H1 (cell line): ENCODE measurements around the gene UBAP1. TPM values are rescaled to one million over a fixed set of nuclear protein-coding genes. Genes with fewer than 3 reads are reported as not detected.

Experiments used
- CTCF ChIA-PET: fragments of 300-600 bp; sonication (Branson Sonifier 250); formaldehyde crosslinking; loops from one replicate; lab custom pipeline; 2021; ENCODE audit not compliant: partially characterized antibody; lab: Charles Lee
- POLR2A ChIA-PET: fragments of 300-600 bp; sonication (Branson Sonifier 250); formaldehyde crosslinking; loops from one replicate; lab custom pipeline; 2021; ENCODE audit warnings: inconsistent platforms; ENCODE audit not compliant: partially characterized antibody; lab: Charles Lee
- DNase-seq, 2 experiments: peaks; one replicate each; pipeline versions ENCODE4 v3.0.0 to v3.0.0-alpha.2; 2010 to 2022; ENCODE audit warnings: low spot score in 2 of 2, low read depth in 1 of 2, mixed read lengths in 1 of 2
- FAIRE-seq: peaks from 2 replicates; lab custom pipeline; 2011; peaks lifted over from hg19 to GRCh38; lab: Jason Lieb, UNC
- H2AFZ ChIP-seq: 2 replicates; pipeline ENCODE4 v1.8.1; 2012; ENCODE audit warnings: low read length, inconsistent platforms
- H2AK5ac ChIP-seq: 2 replicates; pipeline ENCODE4 v1.6.1; 2013; ENCODE audit warnings: low read depth, low read length
- H2BK120ac ChIP-seq: replicated peaks from 2 replicates; pipeline ENCODE3; 2013; ENCODE audit warnings: low read depth, low read length, inconsistent platforms
- H2BK12ac ChIP-seq: 2 replicates; pipeline ENCODE4 v1.6.1; 2013; ENCODE audit warnings: low read depth, low read length
- H2BK15ac ChIP-seq: 2 replicates; pipeline ENCODE4 v1.6.1; 2013; ENCODE audit warnings: low read length
- H2BK20ac ChIP-seq: 2 replicates; pipeline ENCODE4 v1.6.1; 2013; ENCODE audit warnings: low read length
- H2BK5ac ChIP-seq: 2 replicates; pipeline ENCODE4 v1.6.1; 2013; ENCODE audit warnings: low read depth, low read length
- H3K14ac ChIP-seq: 2 replicates; pipeline ENCODE4 v1.6.1; 2013; ENCODE audit warnings: inconsistent platforms; ENCODE audit not compliant: insufficient read length
- H3K18ac ChIP-seq: 2 replicates; pipeline ENCODE4 v1.6.1; 2013; ENCODE audit warnings: low read length; ENCODE audit errors: extremely low read depth
- H3K23ac ChIP-seq: 2 replicates; pipeline ENCODE4 v1.6.1; 2013; ENCODE audit warnings: inconsistent platforms; ENCODE audit not compliant: insufficient read length
- H3K23me2 ChIP-seq: 2 replicates; pipeline ENCODE4 v1.6.1; 2013; ENCODE audit warnings: low read depth, low read length
- H3K27ac ChIP-seq: 2 replicates; pipeline ENCODE4 v1.6.1; 2011; ENCODE audit warnings: low read depth, low read length, inconsistent platforms
- H3K27me3 ChIP-seq, 4 experiments: replicated peaks in 1 of 4; 1 replicate in 1 of 4; 2 replicates in 3 of 4; pipeline versions ENCODE4 v1.6.1 to v1.8.1; 2011 to 2013; ENCODE audit warnings: low read length in 3 of 4, mild to moderate bottlenecking in 3 of 4, inconsistent platforms in 2 of 4, mixed read lengths in 2 of 4, moderate library complexity in 1 of 4; ENCODE audit not compliant: control insufficient read depth in 3 of 4, insufficient read depth in 3 of 4; ENCODE audit errors: extremely low read depth in 1 of 4
- H3K36me3 ChIP-seq, 4 experiments: 2 replicates each; pipeline versions ENCODE4 v1.6.1 to v1.8.1; 2011 to 2013; ENCODE audit warnings: mild to moderate bottlenecking in 4 of 4, low read length in 3 of 4, moderate library complexity in 2 of 4, control low read depth in 1 of 4, inconsistent platforms in 1 of 4; ENCODE audit not compliant: insufficient read depth in 4 of 4, control insufficient read depth in 2 of 4
- H3K4ac ChIP-seq: replicated peaks from 2 replicates; pipeline ENCODE3; 2013; ENCODE audit warnings: low read length, low read depth, mixed read lengths, inconsistent platforms; ENCODE audit not compliant: insufficient read length
- H3K4me1 ChIP-seq, 4 experiments: replicated peaks in 1 of 4; 1 replicate in 1 of 4; 2 replicates in 3 of 4; pipeline versions ENCODE4 v1.6.1 to v1.8.1; 2011 to 2013; ENCODE audit warnings: low read length in 3 of 4, inconsistent platforms in 2 of 4, mixed read lengths in 1 of 4; ENCODE audit not compliant: insufficient read depth in 4 of 4, control insufficient read depth in 3 of 4
- H3K4me2 ChIP-seq, 2 experiments: 2 replicates each; pipeline versions ENCODE4 v1.6.1 to v1.8.1; 2011 to 2013; ENCODE audit warnings: low read depth in 2 of 2, low read length in 2 of 2, control low read depth in 1 of 2, inconsistent platforms in 1 of 2, mild to moderate bottlenecking in 1 of 2; ENCODE audit not compliant: insufficient read depth in 1 of 2
- H3K4me3 ChIP-seq, 4 experiments: fragments of 200-600, 300-600 bp in 1 of 4; sonication (generic), shearing (Covaris generic), sonication (Bioruptor Twin) in 1 of 4; 2 replicates each; pipeline versions ENCODE4 v1.5.1 to v1.8.1; 2011 to 2016; ENCODE audit warnings: low read length in 4 of 4, low read depth in 3 of 4, control low read depth in 2 of 4, inconsistent platforms in 2 of 4, mild to moderate bottlenecking in 2 of 4, mixed read lengths in 1 of 4, moderate library complexity in 1 of 4; ENCODE audit not compliant: insufficient read depth in 2 of 4; ENCODE audit errors: extremely low read depth in 1 of 4
- H3K56ac ChIP-seq: replicated peaks from 2 replicates; pipeline ENCODE3; 2013; ENCODE audit warnings: low read depth, mild to moderate bottlenecking, mixed read lengths, low read length, inconsistent platforms; ENCODE audit not compliant: insufficient read length
- H3K79me1 ChIP-seq: 2 replicates; pipeline ENCODE4 v1.6.1; 2013; ENCODE audit warnings: low read depth, low read length, control low read depth
- H3K79me2 ChIP-seq, 2 experiments: 2 replicates each; pipeline versions ENCODE4 v1.6.1 to v1.8.1; 2012 to 2013; ENCODE audit warnings: low read length in 2 of 2, mild to moderate bottlenecking in 2 of 2, inconsistent platforms in 1 of 2; ENCODE audit not compliant: insufficient read depth in 2 of 2, control insufficient read depth in 1 of 2
- H3K9ac ChIP-seq, 4 experiments: replicated peaks in 1 of 4; 1 replicate in 1 of 4; 2 replicates in 3 of 4; pipeline versions ENCODE4 v1.6.1 to v1.8.1; 2011 to 2013; ENCODE audit warnings: low read depth in 3 of 4, low read length in 3 of 4, control low read depth in 2 of 4, mild to moderate bottlenecking in 2 of 4, moderate library complexity in 2 of 4, inconsistent platforms in 1 of 4; ENCODE audit errors: extremely low read depth in 1 of 4
- H3K9me3 ChIP-seq, 2 experiments: 2 replicates each; pipeline versions ENCODE4 v1.6.1 to v1.8.1; 2012 to 2013; ENCODE audit warnings: mild to moderate bottlenecking in 2 of 2, moderate library complexity in 2 of 2, control low read depth in 1 of 2, inconsistent platforms in 1 of 2, low read depth in 1 of 2, low read length in 1 of 2, mixed read lengths in 1 of 2; ENCODE audit not compliant: insufficient read depth in 2 of 2
- H4K20me1 ChIP-seq, 2 experiments: replicated peaks in 1 of 2; 2 replicates each; pipeline versions ENCODE3 to v1.8.1; 2011 to 2013; ENCODE audit warnings: inconsistent platforms in 2 of 2, low read length in 2 of 2, mild to moderate bottlenecking in 1 of 2; ENCODE audit not compliant: insufficient read depth in 2 of 2, control insufficient read depth in 1 of 2
- H4K5ac ChIP-seq: 2 replicates; pipeline ENCODE4 v1.6.1; 2013; ENCODE audit warnings: low read length, low read depth, mixed read lengths, inconsistent platforms; ENCODE audit not compliant: insufficient read length
- H4K8ac ChIP-seq: 2 replicates; pipeline ENCODE4 v1.8.0; 2013; ENCODE audit warnings: mild to moderate bottlenecking, moderate library complexity, low read length, inconsistent platforms; ENCODE audit not compliant: insufficient read depth; ENCODE audit errors: extremely low read depth
- H4K91ac ChIP-seq: replicated peaks from 2 replicates; pipeline ENCODE3; 2013; ENCODE audit warnings: low read length, mixed read lengths, inconsistent platforms; ENCODE audit not compliant: insufficient read length
- ASH2L ChIP-seq: fragments of 200-600, 300-600 bp; sonication (generic); IDR thresholded peaks from one replicate; pipeline ENCODE4 v1.7.1; 2017; ENCODE audit warnings: low read length
- ATF2 ChIP-seq: IDR thresholded peaks from 2 replicates; pipeline ENCODE4 v1.6.1; 2012; ENCODE audit warnings: low read length, inconsistent platforms
- ATF3 ChIP-seq: IDR thresholded peaks from 2 replicates; pipeline ENCODE4 v1.6.1; 2011; ENCODE audit warnings: low read depth, mild to moderate bottlenecking, low read length; ENCODE audit not compliant: insufficient read depth
- CBX8 ChIP-seq: fragments of 300-800, 300-1000 bp; sonication (generic); IDR thresholded peaks from 2 replicates; pipeline ENCODE4 v1.7.1; 2016; ENCODE audit warnings: low read depth, low read length, borderline replicate concordance
- EGR1 ChIP-seq: IDR thresholded peaks from 2 replicates; pipeline ENCODE4 v1.6.1; 2011; ENCODE audit warnings: low read depth, low read length, borderline replicate concordance
- POLR2A ChIP-seq, 2 experiments: IDR thresholded peaks; 1 replicate in 1 of 2; 2 replicates in 1 of 2; pipeline ENCODE4 v1.6.1; 2011; ENCODE audit warnings: low read depth in 2 of 2, low read length in 2 of 2, mild to moderate bottlenecking in 2 of 2; ENCODE audit errors: control extremely low read depth in 1 of 2
- RBBP5 ChIP-seq: IDR thresholded peaks from 2 replicates; pipeline ENCODE4 v1.7.1; 2012; ENCODE audit warnings: low read depth, mild to moderate bottlenecking, inconsistent platforms, low read length, moderate library complexity, borderline replicate concordance
- SAP30 ChIP-seq: fragments of 300-600 bp; sonication (generic); IDR thresholded peaks from 2 replicates; pipeline ENCODE4 v1.7.1; 2012; ENCODE audit warnings: low read length, moderate library complexity, mild to moderate bottlenecking, inconsistent platforms; ENCODE audit not compliant: insufficient read depth, insufficient replicate concordance
- SIX5 ChIP-seq: IDR thresholded peaks from 2 replicates; pipeline ENCODE4 v1.6.1; 2011; ENCODE audit warnings: mild to moderate bottlenecking, low read depth, low read length
- SP2 ChIP-seq: IDR thresholded peaks from 2 replicates; pipeline ENCODE4 v1.6.1; 2012; ENCODE audit warnings: mild to moderate bottlenecking, low read length, inconsistent platforms
- SUZ12 ChIP-seq: fragments of 200-600 bp; sonication (generic); IDR thresholded peaks from 2 replicates; pipeline ENCODE4 v1.6.1; 2012; ENCODE audit warnings: mild to moderate bottlenecking, inconsistent platforms, low read length, moderate library complexity, mixed read lengths
- TCF12 ChIP-seq: IDR thresholded peaks from 2 replicates; pipeline ENCODE4 v1.6.1; 2011; ENCODE audit warnings: low read depth, mild to moderate bottlenecking, low read length
- WGBS, 2 experiments: shearing (Covaris generic) in 1 of 2; methylation state at CpG; one replicate each; pipeline versions ENCODE4 v1.1.6 to v1.1.7; 2013 to 2015; ENCODE audit warnings: low lambda C conversion rate in 2 of 2, mixed read lengths in 2 of 2, inconsistent platforms in 1 of 2, low coverage in 1 of 2, missing lambda C conversion rate in 1 of 2; ENCODE audit not compliant: insufficient replicate concordance in 2 of 2, insufficient coverage in 1 of 2, insufficient read length in 1 of 2; ENCODE audit errors: extremely low coverage in 1 of 2, missing lambda C conversion rate in 1 of 2; 5-methylcytosine and 5-hydroxymethylcytosine counted together
- polyA plus RNA-seq, 7 experiments: library from polyadenylated mRNA; depleted of rRNA in 3 of 7; stranded (reverse) in 5 of 7; unstranded in 2 of 7; fragments of >200 nt in 5 of 7; fragments of 200-250 nt in 2 of 7; gene quantifications; 1 replicate in 5 of 7; 2 replicates in 1 of 7; 4 replicates in 1 of 7; pipeline versions ENCODE4 v1.2.1 to v1.2.3, GENCODE V29; 2011 to 2013; ENCODE audit warnings: missing spikeins in 2 of 7, mixed read lengths in 2 of 7
- total RNA-seq: library from RNA; stranded (reverse); fragmentation: NEBNext Ultra II Directional; extraction: Animal tissue kit (Norgen Biotek cat#: 25700); gene quantifications from 2 replicates; pipeline ENCODE4 v1.2.1, GENCODE V29; 2021

UBAP1 gene
- total and polyA plus RNA-seq, 2 of the 8 experiments (the other 6 are each of a cell fraction or from before 2014, with no cell fraction given): 31.3 to 31.4 TPM

DNA sequence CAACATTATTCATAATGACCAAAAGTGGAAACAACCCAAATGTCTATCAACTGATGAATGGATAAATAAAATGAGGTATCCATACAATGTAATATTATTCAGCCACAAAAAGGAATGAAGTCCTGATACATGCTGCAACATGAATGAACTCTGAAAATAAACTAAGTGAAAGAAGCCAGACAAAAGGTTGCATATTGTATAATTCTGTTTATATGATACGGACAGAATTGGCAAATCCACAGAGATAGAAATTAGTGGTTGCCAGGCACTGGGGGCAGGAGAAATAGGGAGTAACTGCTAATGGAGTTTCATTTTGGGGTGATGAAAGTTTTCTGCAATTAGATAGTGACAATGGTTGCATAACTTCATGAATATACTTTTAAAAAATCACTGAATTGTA lies 103.3 kb downstream of the UBAP1 start:
- H4K20me1 ChIP-seq: no peaks in the 10 kb centered on the region
- no peak overlapping the region for H2BK15ac ChIP-seq
- no peak overlapping the region for H4K5ac ChIP-seq
- no peak overlapping the region for H3K27ac ChIP-seq
- no peak overlapping the region for H2BK120ac ChIP-seq
- H3K23me2 ChIP-seq: no peaks in the 10 kb centered on the region
- H3K9ac ChIP-seq: no peak overlapping the region
- no peak overlapping the region for H3K56ac ChIP-seq
- H3K4me2 ChIP-seq: no peak overlapping the region
- no peak overlapping the region for H3K4me3 ChIP-seq
- no peaks in the 10 kb centered on the region for H3K79me1 ChIP-seq
- DNase-seq: no peak
- no peak overlapping the region for H4K91ac ChIP-seq
- 91% methylated on average over 1 of the region's 1 CpG; no CpG with 5 or more reads in 1 of the 2 experiments for WGBS, 2 experiments
- H3K4me1 ChIP-seq: no peaks in the 10 kb centered on the region
- ChIA-PET CTCF (interaction anchor here (0.9 to 1.2 kb wide), 2 partner anchors 12 to 232 kb away, joined by 3 to 4 read pairs; no protein-coding TSS in a partner anchor), POLR2A (no interaction called here)
- H3K36me3 ChIP-seq: no peaks in the 10 kb centered on the region
- H3K79me2 ChIP-seq: no peaks in the 10 kb centered on the region
- no peak overlapping the region for H3K14ac ChIP-seq
- H2AFZ ChIP-seq: no peak overlapping the region
- no peak overlapping the region for H2BK12ac ChIP-seq
- FAIRE-seq: no peak
- H3K9me3 ChIP-seq: no peaks in the 10 kb centered on the region
- no peak overlapping the region for H4K8ac ChIP-seq
- no peak overlapping the region for H2BK20ac ChIP-seq
- H3K27me3 ChIP-seq: no peaks in the 10 kb centered on the region
- no peak overlapping the region for H2BK5ac ChIP-seq
- no peak overlapping the region for H2AK5ac ChIP-seq
- H3K18ac ChIP-seq: no peak overlapping the region
- no peak overlapping the region for H3K4ac ChIP-seq
- no peak overlapping the region for H3K23ac ChIP-seq
- no peak for TF ChIP-seq CBX8
- no peak for TF ChIP-seq SUZ12
- TF ChIP-seq RBBP5: no peak
- TF ChIP-seq POLR2A (IDR thresholded peaks at IDR 0.05; ENCODE audit: control extremely low read depth in 1 of 2, low read depth in 2 of 2, low read length in 2 of 2): no peak
- TF ChIP-seq SIX5: no peak
- no peak for TF ChIP-seq ASH2L
- TF ChIP-seq SP2: no peak
- no peak for TF ChIP-seq ATF2
- no peak for TF ChIP-seq EGR1
- no peak for TF ChIP-seq SAP30
- no peak for TF ChIP-seq ATF3
- no peak for TF ChIP-seq TCF12
